HG02885 (cell line): ENCODE results near the gene DDIT4.
"Not testable (repeated sequence)": the region's sequence is repeated elsewhere in the genome, so short reads cannot be mapped to it uniquely, and the experiment has no call there.

ENCODE experiments used
- ATAC-seq: cut with Tn5 transposase; IDR thresholded peaks from one replicate; pipeline ENCODE4 v1.9.1; 2021; ENCODE audit warnings: mild to moderate bottlenecking; ENCODE audit not compliant: unreplicated experiment, poor library complexity

The DDIT4 gene

DNA sequence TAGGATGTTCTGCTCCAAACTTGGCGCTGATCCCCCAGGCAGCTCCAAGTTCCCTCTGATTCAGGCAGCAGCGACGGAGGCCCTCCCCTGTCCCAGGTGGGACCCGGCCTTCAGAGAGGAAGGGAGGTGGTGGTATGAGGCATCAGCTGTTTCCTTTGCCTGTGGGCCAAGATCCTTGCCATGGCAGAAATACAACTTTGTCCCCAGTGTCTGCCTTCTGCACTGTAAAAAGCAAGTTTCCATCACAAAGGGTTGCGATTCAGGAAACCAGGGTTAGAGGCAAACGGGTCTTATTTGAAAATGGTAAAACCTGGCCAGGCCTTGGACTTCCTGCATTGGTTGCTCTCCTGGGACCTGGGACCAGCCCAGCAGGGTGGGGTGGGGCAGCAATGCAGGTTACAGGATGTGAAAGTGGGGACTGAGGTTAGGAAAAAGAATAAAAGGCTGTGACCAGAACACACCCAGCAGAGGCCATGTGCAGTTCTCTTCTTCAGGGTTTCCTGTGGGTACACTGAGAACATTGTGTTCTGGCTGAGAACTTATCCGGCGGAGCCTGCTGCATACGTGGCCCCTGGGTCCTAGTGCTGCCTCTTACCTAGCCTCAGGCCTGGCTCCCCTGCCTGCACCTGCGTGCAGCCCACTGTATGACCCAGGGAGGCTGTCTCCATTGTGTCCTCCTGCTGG, 25.1 kb upstream of the DDIT4 start:
- ATAC-seq: peak; percentile 84

DNA sequence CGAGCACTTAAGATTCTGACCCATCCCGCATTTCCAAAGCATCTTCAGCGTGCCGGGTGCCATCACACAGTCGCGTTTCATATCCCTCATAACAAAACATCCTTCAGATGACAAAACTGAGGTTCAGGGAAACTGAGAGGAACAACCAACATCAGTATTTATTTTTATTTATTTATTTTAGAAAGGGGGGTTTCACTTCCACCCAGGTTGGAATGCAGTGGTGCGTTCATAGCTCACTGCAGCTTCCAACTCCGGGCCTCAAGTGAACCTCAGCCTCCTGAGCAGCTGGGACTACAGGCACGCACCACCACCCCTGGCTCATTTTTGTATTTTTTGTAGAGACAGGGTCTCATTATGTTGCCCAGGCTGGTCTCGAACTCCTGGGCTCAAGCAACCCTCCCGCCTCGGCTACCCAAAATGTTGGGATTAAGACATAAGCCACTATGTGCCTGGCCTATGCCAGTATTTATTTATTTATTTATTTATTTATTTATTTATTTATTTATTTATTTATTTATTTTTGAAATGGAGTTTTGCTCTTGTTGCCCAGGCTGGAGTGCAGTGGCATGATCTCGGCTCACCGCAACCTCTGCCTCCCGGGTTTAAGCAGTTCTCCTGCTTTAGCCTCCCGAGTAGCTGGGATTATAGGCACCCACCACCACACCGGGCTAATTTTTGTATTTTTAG, 24.4 kb upstream of the DDIT4 start:
- not testable (repeated sequence) for ATAC-seq

DNA sequence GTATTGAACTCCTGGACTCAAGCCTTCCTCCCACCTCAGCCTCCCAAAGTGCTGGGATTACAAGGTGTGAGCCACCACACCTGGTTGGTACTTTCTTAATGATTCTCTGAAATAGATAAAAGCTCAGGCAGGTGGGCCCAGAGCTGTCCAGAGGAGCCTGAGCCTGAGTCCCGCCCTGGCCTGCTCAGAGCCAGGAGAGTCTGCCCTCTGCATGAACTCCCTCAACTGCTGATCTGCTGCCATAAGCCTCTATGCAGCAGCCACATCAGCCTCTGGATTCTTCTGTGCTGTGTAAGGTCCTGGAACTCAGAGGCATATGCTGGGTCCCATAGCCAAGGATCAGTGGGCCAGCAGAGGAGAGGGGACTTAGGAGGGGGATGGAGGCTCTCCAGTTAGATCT, 23.1 kb upstream of the DDIT4 start:
- no peak for ATAC-seq

DNA sequence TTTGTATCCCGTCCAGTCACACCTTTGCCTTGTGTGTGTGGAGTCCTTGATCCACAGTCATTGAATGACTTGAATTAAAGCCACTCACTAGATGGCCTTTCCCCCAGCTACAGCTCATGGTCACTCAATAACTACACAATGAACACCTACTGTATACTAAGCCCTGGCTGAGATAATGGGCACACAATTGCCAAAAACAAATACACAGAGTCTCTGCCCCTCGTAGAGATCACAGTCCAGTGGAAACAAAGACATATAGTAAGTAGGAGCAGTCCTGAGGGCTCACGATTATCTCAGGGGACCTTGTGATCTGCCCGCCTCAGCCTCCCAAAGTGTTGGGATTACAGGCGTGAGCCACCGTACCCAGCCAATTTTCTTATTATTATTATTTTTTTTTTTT, 22.1 kb upstream of the DDIT4 start:
- no peak for ATAC-seq

DNA sequence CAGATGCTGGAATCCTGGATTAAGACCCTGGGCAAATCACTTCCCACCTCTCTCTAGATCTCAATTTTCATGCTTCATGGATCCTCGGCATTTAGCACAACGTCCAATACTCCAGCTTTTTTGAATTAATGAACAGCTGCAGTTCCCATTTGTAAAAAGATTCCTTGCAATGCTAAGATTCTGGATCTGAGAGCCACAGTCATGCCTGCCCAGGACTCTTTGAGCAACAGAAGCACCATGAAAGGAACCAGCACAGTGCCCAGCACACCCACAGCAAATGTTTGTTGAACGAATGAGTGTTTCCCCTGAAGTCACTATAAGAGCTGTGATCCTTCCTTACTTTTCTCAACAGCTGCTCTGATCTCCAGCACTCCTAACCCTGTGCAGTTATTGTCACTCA, 20.8 kb upstream of the DDIT4 start:
- ATAC-seq: no peak

DNA sequence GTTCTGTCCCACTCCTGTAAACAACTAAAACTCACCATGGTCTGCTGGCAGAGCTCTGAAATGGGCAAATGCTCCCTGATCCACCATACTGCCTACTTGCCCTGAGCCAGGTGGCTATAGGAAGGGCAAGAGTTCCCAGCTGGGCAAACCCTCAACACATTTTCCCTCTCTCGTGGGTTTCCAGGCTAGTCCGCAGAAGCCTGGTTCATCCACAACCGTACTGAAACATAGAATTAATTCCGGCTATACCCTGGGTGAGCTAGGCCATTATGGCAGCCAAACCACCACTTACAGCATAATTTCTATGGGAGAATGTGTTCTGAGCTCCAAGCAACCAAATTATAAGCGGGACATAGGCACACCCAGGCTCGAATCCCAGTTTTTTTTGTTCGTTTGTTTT, 20.1 kb upstream of the DDIT4 start:
- no peak for ATAC-seq

DNA sequence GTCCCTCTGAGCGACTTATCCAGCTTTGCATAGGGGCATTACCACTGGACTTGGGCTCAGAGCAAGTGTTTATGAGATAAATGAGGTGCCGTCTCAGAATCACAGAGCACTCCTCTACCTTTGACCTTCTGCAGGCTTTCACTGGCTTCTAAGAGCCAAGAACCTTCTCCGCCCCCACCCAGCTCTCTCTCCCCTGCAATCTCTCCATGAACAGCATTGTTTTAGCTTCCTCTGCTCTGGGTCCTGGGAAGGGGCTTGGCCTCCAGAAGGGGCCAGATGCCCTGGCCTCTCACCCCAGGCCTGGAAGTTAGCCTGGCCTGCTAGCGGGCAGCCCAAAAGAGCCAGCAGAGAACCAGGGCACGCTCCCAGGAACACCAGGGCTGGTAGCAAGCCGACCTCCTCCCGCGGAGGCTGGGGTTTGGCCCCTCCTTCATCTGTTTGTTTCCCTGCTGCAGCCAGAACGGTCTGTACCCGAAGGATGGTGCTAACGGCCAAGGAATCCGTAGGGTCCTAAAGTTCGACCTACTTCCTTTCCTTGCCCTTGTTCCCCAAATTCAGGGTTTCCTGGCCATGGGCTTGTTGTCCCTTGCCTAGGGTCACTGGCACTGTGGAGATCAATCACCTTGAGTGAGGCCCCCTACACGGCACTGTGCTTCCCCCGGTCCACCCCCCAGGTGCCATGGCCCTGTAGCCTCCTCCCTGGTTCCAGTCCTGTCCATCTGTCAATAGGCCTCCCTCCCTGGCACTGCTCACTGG, 18.7 kb upstream of the DDIT4 start:
- no peak for ATAC-seq

DNA sequence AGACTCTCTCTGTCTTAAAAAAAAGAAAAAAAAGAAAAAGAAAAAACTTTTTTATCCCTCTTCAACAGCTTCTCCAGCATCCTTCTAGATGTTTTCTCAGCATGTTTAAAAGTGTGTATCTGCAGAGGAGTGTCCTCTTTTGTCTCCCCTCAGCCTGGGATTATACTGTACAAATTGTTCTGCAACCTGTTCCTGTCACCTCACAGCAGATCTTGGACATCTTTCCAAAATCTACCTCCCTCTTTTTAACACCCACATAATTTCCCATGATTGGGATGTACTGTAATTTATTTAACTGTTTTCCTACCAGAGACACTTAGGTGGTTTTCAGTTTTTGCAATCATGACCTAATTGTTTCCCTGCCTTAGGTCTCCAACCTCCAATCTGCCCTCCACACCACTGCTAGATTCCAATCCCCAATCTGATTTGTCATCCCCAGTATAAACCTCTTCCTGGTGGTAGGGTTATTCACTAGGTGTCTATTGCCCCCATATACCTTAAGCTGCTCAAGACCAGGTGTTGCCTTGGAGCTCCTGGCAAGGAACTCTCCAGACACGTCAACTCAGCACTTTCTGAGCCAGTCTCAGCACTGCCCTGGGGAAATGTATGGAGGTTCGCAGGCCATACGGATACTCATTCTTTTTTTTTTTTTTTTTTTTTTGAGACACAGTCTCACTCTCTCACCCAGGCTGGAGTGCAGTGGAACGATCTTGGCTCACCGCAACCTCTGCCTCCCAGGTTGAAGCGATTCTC, 17.6 kb upstream of the DDIT4 start:
- ATAC-seq: no peak

DNA sequence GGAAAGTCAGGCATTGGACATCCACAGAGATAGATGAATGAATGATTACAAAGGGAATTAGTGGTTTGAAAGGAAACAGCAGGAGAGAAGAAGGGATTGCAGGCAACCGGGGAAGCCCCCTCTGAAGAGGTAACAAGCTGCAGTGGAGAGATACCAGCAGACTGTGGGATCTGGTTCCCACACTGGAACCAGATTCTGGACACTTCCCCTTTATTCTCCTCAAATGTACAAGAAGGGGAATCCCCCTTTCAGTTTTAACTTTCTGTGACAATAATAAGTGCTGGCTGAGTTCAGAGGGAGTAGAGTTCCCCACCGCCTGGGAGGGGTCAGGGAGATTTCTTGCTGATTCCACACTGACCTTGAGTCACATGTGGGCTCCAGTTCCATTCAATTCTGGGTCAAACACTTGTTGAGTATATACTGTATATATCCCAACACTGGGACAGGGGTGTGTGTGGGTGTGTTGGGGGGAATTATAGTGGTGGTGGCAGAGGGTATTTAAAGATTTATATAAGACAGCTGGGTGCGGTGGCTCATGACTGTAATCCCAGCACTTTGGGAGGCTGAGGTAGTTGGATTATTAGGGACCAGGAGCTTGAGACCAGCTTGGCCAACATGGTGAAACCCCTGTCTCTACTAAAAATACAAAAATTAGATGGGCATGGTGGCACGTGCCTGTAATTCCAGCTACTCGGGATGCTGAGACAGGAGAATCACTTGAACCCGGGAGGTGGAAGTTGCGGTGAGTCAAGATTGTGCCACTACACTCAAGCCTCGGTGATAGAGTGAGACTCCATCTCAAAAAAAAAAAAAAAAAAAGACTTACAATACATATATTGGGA, 16.5 kb upstream of the DDIT4 start:
- no peak for ATAC-seq

DNA sequence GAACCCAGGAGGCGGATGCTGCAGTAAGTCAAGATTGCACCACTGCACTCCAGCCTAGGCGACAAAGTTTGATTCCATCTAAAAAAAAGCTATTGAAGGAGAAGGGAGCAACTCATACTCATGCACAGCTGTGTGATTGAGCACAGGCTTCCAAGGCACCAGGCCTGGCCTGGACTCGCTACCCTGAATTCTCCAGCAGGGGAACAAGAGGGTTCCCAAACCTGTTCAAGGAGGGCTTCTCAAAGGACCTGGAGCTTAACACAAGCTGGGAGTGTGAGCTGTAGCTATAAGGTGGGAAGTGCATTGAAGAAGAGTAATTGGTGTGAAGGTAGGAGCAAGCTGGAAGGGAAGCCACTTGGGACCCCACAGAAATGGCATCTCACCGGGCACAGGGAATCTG, 15.1 kb upstream of the DDIT4 start:
- no peak for ATAC-seq

DNA sequence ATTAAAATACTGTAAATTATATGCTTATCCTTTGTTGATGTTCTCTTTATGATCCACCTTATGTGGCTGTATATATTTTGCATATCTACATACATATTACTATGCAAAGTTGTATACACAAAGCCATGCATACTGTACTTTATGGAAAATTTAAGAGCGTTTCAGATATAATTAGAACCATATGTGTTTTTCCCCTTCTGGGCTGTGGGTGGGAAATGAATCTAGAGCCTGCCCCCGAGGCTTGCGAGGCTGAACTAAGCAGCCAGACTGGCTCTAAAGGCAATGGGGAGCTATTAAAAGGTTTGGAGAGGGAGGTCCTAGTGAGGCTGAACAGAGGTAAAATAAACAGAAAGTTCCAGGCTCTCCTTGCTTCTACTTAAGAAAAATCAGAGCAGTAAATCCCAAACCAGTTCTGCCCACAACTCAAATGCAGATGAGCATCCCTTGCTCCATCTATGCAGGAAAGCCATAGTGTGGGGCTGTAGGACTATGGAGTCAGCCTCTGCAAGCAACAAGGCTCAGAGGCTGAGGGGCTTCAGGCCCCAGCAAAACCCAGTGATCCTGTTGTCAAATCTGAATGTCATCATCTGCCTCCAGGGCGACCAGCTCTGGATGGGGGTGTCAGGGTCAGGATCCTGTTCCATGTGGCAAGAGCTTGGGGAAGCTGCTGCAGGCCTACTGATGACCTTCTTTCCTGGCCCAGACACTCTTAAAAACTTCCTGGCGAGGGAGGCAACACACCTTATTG, 14.1 kb upstream of the DDIT4 start:
- no peak for ATAC-seq

DNA sequence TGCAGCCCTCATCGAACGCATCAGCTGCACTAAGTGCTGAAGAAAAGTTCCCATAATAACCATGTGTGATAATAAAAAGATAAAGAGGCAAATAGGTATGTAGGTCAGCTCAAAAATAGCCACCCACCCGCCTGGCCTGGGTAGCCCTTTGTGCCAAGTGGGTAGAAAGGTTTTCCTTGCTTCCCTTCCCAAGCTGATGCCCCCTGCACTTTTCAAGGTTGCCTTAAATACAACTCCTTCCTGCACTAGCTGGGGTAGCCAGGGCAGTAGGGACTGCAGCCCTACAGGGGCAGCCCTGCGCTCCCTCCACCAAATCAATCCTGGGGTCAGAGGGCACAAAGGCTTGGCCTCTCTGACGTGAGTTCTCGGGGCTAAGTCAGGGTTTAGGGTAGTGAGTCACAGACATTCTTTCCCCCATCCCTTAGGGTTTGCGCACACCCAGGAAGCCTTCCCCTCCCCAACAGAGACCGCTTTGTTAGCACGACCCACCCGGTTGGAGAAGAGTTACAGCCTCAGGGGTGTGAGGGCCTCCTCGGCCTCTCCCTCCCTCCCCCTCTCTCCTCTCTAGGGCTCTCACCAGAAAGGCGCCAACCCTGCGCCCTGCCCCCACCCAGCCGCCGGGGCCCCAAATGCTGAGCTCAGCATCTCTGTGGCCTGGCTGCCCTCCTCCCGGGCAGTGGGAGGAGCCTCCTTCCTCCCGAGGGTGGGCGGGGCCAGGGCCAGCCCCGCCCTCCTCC, 13.3 kb upstream of the DDIT4 start:
- peak; percentile 76 for ATAC-seq

DNA sequence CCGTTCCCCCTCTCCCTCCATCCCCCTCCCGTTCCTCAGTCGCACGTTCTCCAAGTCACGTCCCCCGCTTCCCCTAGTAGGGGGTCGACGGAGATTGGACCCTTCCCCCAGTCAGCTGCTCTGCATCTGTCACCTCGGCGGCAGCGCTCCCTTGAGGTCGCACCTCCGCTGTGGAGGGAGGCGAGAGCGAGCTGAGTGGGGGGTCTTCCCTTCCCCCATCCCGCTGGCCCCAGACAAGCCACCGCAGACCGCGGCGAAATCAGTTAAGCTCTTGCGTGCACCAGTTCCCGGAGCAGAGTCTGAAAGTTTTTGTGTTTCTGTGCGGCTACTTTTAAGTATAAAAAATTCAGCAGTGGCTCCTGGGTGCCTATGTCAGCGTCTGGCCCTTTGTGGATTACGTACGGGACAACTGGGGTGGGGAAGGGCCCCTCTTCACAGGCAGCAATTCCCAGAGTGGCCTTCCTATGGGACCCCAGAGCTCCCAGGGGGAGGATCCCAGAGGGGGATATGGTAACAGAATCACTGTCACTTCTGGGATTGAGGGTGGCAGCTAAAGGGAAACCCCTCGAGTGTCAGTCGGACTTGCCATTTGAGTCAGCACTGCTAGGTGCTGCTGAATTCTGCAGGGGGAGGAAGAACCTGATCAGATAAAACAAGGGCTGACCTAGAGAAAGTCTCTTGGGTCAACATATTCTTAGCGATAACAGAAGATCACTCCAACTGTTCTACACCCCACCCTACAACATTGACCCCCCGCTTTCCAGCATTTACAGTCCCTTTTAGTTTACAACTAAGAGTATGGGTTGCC, 12.5 kb upstream of the DDIT4 start:
- peak; percentile 54 for ATAC-seq

DNA sequence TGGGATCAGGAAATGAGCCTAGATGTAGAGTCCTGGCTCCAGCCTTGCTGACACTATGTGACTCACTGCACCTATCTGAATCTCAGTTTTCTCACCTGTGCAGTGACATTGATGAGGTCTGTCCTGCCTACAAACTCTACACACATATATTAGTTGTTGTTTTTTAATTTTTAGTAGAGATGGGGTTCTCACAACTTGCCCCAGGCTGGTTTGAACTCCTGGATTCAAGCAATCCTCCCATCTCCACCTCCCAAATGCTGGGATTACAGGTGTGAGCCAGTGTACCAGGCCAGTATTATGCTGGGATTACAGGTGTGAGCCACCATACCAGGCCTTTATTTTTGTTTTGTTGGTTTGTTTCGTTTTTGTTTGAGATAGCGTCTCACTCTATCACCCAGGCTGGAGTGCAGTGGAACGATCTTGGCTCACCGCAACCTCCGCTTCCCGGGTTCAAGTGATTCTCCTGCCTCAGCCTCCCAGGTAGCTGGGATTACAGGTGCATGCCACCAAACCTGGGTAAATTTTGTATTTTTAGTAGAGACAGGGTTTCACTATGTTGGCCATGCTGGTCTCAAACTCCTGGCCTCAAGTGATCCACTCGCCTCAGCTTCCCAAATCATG, 11.8 kb upstream of the DDIT4 start:
- ATAC-seq: peak; percentile 6

DNA sequence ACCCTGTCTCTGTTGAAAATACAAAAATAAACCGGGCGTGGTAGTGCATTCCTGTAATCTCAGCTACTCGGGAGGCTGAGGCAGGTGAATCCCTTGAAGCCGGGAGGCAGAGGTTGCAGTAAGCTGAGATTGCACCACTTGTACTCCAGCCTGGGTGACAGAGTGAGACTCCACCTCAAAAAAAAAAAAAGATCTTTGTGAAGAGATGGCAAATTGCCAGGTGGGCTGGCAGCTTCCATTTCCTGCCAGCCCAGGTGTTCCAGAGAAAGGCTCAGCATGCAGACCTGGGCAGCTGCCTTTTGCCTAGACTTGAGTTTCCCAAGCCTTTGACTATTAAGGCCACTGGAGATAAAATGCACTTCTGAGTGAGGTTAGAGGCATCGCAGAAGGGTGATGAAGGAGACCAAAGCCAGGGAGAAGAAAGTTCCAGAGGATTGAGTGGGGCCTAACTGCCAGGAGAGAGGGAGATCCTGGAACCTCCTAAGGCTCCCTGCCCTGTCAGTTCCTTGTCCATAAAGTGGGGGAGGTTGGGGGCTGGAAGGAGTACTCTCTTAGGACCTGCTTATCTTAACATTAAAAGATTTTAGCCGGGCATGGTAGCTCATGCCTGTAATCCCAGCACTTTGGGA, 10.0 kb upstream of the DDIT4 start:
- no peak for ATAC-seq

DNA sequence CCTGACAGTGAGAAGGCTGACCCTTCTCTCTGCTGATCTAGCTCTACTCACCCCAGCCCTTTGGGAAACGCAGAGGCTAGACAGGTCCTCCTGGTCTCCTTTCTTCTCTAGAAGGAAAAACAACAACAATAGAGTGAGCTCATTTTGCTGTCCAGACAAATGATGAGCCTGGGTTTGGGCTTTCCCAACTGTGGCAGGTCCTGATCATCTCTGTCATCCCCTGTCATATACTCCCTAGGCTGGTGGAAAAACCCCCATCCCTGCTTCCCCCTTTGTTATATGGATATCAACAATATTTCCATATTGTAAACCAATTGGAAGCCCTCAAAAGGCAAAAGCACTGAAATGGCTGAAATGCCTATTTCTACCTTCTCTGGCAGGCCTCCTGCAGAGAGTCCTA, 9.2 kb upstream of the DDIT4 start:
- ATAC-seq: no peak

DNA sequence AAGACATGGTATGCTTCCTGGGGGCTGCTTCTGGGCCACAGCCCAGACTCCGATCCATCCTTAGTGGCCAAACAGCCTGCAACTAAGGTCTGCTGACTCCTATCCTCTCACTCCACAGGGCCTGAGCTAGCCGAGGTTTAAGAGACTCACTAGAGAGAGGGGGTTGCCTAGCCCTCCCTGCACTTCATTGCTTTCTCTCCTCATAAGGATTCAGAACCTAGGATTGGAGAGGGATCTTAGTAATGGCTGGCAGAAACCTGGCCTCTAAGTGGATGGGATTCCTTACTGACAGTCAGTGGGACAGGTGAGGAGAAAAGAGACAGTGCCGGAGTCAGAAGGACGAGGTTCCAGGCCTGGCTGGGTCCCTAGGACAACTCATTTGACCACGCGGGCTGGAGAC, 8.2 kb upstream of the DDIT4 start:
- ATAC-seq: no peak
